Activated CD8-positive, alpha-beta memory T cell treated with anti-CD3 and anti-CD28 coated beads, Interleukin-2, amount 50 U/mL, for 48 hours (primary cell): ENCODE results near the gene SPATA31D1.

Experiments
- DNase-seq: peaks from one replicate; pipeline ENCODE4 v3.0.0-alpha.2; 2020

SPATA31D1 gene

GRCh38 chr9:82024908-82025307, 36.3 kb downstream of the SPATA31D1 start:
- no peak for DNase-seq

GRCh38 chr9:82031538-82032280, 43.1 kb downstream of the SPATA31D1 start:
- no peak for DNase-seq

GRCh38 chr9:82034956-82035731, 46.6 kb downstream of the SPATA31D1 start:
- DNase-seq, result no peak

GRCh38 chr9:82036086-82036485, 47.5 kb downstream of the SPATA31D1 start:
- DNase-seq, result no peak

- DNase-seq, result no peak
Measured at GRCh38 chr9:82037126-82037525, 48.6 kb downstream of the SPATA31D1 start.

GRCh38 chr9:82038897-82039296, 50.3 kb downstream of the SPATA31D1 start:
- DNase-seq, result no peak
